Epithelial cell of prostate (primary cell): ENCODE results near the gene PRM3.

Experiments used
- DNase-seq: peaks from one replicate; pipeline ENCODE4 v3.0.0-alpha.2; 2011; ENCODE audit warnings: low read depth, low spot score
- H3K27ac ChIP-seq: fragments of 450-650 bp; 2 replicates; pipeline ENCODE4 v1.5.1; 2017; ENCODE audit warnings: mild to moderate bottlenecking

The PRM3 gene

GRCh38 chr16:11289202-11289601, 15.8 kb upstream of the PRM3 start:
- DNase-seq, result no peak
- no peak overlapping the region for H3K27ac ChIP-seq

DNA sequence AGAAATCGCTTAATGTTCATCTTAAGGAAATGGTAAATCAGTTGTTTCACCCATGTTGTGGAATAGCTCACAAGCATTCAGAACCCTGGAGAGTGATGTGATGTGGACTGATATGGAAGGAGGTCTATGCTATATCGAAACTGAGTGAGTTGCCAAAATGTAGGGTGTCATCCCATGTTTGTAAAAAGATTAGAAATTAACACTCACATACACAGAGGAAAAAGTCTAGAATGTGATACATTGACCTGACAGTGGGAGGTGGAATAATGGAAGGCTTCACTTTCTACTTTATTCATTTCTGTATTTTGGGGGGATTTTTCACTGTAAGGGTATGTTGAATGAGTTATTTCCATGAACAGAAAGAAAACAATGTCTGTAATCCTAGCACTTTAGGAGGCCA, 12.4 kb upstream of the PRM3 start:
- DNase-seq, result no peak

GRCh38 chr16:11283820-11284248, 10.4 kb upstream of the PRM3 start:
- no peak overlapping the region for H3K27ac ChIP-seq
- DNase-seq, result no peak

More for the DNA sequence above, 12.4 kb upstream of the PRM3 start:
- no peak overlapping the region for H3K27ac ChIP-seq

DNA sequence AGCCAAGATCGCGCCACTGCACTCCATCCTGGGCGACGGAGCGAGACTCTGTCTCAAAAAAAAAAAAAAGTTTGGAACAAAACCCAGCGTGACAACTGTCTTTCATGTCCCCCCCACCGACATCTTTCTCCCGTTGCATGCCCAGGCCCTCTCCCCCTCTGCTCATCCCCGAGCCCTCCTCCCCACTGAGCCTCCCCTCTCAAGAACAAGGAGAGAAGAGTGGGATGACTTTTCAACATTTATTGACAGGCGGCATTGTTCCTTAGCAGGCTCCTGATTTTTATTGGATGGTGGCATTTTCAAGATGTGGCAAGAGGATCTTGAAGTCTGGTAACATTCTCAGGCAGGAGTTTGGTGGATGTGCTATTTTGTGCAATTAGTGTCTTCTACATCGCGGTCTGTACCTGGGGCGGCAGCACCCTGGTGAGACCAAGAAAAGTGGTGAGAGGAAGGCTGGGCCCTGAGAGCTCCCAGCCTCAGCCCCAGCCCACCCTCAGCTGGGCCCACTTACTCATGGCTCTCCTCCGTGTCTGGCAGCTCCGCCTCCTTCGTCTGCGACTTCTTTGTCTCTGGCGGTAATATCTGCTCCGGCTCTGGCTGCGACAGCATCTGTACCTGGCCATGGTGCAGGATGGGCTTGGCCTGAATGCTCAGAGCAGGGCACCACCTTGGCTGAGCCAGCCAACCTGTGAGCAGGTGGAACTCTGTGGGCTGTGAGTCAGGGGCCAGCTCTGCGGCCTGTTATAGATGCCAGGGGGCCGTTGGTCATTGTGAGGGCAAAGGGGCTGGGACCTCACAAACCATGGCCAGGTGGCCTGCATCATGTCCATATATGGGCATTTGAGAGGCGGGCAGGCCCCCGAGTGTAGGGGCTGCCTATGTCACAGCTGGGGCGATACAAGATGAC, 7.4 kb upstream of the PRM3 start, which contains the start of gene PRM1:
Gene PRM1 (minus strand): TSS at position 715 of the 907 bp plus-strand sequence. CDS start 92 bp downstream, at position 623.
- no peak within 1 kb of the TSS for H3K27ac ChIP-seq
- no peak for DNase-seq

- DNase-seq, result no peak
- no peak overlapping the region for H3K27ac ChIP-seq
These were observed 5.5 kb upstream of the PRM3 start for GRCh38 chr16:11278681-11279628.

DNA sequence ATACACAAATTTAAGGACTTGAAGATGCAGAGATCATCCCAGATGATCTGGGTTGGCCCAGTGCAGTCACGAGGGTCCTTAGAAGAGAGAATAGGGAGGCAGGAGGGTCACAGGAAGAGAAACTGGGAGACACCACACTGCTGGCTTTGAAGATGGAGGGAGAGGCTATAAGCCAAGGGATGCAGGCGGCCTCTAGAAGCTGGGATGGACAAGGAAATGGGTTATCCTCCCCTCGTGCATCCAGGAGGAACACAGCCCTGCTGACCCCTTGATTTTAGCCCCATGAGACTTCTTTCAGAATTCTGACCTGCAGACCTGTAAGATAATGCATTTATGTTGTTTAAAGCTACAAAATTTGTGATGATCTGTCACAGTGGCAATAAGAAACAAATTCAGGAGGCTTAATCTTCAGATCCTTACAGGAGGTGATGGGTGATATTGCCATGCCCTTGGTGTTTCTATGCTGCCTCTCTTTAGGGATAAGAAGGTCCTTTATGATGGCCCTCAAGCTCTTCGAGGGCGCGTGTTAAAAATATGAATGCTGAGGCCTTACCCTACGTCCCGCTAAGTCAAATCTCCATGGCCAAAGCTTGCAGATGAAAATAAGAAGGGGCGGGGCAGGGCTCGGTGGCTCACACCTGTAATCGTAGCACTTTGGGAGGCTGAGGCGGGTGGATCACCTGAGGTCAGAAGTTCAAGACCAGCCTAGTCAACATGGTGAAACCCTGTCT, 4.3 kb upstream of the PRM3 start:
- DNase-seq, result no peak
- no peak overlapping the region for H3K27ac ChIP-seq

DNA sequence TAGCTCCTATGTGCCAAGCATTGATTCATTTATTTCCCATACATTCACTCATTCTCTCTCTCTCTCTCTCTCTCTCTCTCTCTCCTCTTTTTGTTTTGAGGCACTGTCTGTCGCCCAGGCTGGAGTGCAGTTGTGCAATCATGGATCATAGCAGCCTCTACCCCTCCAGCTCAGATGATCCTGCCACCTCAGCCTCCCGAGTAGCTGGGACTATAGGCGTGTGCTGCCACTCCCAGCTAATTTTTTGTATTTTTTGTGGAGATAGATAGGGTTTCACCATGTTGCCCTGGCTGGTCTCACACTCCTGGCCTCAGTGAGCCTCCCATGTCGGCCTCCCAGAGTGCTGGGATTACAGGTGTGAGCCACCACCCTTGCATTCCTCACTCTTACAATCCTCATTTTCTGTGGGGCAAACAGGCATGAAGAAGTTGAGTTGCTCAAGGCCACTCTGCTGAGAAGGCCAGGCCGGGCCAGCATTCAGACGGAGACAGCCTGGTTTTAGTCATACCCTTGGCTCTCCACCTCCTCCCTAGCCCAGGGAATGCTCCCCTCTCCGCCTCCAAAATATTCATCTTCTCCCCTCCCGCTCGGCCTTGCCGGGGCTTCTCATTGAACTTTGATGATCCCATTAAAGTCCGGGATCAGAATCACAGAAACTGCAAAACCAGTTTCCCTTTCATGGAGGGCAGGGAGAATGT, 3.6 kb upstream of the PRM3 start:
- no peak for DNase-seq

GRCh38 chr16:11276143-11276895, 2.9 kb upstream of the PRM3 start, which contains the start of gene PRM2:
PRM2 (minus strand) TSS chr16:11276480; CDS start chr16:11276370, 110 bp downstream.
- no peak within 1 kb of the TSS for H3K27ac ChIP-seq
- DNase-seq, result no peak

More for the DNA sequence above, 3.6 kb upstream of the PRM3 start:
- H3K27ac ChIP-seq, result no peak overlapping the region

- DNase-seq, result no peak
These were observed 1.5 kb upstream of the PRM3 start for GRCh38 chr16:11274964-11275363.

GRCh38 chr16:11273721-11274324, 394 bp upstream of the PRM3 start:
- H3K27ac ChIP-seq, result no peak overlapping the region
- no peak for DNase-seq

More at GRCh38 chr16:11274964-11275363, 1.5 kb upstream of the PRM3 start:
- H3K27ac ChIP-seq, result no peak overlapping the region

DNA sequence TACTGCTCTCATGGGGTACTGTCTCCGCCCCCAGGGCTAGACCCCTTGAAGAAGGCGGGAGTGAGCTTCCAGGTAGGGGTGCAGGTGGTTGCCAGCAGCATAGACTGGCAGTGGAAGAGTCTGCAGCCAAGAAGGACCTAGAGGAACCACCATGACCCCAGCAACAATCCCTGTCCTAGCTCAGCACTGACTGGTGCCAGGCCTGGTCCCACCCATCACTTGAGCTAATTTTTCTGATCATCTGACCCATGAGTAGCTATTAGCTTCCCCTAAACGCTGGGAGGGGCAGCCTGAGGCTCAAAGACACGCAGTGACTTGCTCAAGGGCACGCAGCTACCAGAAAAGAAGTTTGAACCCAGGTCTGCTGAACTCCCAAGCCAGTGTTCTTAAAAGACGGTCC, 945 bp downstream of the PRM3 start:
- DNase-seq, result no peak

GRCh38 chr16:11271610-11272009, 1.8 kb downstream of the PRM3 start:
- no peak overlapping the region for H3K27ac ChIP-seq
- no peak for DNase-seq

More for the DNA sequence above, 945 bp downstream of the PRM3 start:
- H3K27ac ChIP-seq, result no peak overlapping the region

DNA sequence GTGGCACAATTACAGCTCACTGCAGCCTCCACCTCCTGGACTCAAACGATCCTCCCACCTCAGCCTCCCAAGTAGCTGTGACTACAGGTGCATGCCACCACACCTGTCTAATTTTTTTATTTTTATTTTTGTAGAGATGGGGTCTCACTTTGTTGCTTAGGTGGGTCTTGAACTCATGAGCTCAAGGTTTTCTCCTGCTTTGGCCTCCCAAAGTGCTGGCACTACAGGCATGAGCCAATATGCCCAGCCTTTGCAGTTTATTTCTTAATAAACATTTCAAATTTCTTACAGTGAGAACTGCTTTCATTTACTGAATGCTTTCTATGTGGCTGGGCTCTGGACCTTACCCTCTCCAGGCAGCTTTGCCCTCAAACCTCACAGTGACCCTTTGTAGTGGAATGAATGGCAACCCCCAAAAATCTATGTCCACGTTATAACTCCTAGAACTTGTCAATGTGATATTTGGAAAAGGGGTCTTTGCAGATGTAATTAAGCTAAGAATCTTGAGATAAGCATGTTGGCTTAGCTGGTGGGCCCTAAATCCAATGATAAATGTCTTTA, 2.7 kb downstream of the PRM3 start:
- H3K27ac ChIP-seq, result no peak overlapping the region
- no peak for DNase-seq

DNA sequence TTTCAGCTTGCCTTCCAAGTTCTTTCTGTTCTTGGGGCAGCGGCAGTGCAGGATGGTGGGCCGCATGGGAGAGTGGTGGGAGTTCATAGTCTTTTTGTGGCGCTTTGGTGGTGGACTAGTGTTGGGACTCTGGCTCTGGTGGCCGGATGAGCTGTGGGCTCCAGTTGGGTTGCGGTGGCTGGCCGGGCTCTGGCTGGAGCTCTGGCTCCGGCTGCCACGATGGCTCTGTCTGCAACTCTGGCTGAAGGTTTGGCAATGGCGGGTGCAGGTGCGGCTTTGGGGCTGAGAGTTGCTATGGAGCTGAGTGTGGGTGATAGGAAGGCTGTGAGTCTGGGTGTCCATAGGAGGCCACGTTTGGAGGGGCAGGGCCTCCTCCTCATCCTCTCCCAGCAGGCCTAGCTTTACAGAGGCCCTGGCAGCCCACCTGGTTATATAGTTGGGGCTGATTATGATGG, 4.5 kb downstream of the PRM3 start, which contains the start of gene TNP2:
Gene TNP2 (minus strand): TSS at position 405 of the 455 bp plus-strand sequence. CDS start 63 bp downstream, at position 342.
- no peak for DNase-seq
- no peak within 1 kb of the TSS for H3K27ac ChIP-seq

DNA sequence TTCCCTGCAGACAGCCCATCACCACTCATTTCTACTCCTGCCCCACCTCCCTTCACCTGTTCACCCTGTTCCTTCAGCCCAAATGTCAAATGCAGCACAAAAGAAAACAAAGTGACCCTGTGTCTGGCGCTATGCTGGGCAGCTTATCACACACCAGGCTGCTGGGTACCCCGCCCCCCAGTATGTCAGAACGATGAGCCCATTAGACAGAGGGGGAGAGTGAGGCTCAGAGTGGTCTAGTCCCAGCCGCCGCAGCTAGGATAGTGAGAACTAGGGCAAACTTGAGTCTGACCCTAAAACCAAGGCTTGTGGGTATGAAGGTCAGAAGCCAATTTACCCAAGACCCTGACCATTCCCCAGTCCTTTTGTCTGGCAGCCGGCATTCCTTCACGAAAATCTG, 8.3 kb downstream of the PRM3 start:
- DNase-seq, result no peak
- H3K27ac ChIP-seq, result no peak overlapping the region

DNA sequence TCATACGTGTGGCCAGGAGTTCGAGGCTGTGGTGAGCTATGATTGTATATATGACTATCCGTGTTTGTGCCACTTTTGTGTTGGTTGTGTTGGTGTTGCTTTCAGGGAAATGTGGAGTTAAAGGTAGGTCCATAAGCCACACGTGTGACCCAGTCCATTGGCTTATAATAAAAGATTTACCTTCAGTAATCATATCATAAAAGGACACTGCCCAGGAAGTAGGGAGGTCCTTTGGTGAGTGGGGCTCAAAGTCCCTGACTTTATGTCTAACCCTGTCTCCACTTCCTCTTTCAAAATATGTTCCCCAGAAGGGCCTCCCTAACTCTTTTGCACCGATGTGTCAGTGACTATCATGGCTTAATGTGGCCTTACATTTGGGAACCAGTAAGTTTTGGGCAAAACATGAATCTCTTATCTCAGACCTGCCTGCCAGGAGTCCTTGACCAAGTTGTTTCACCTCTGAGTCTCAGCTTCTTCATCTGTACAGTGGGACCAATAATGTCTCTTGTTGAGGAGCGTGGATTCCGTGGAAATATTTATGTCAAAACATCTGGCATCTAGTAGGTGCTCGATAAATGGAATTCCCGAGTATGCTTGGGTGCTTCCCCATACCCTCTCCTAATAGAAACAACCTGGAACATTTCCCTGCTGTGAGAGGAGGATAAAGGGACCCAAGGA, 9.1 kb downstream of the PRM3 start:
- no peak for DNase-seq
- no peak overlapping the region for H3K27ac ChIP-seq

GRCh38 chr16:11263737-11264136, 9.7 kb downstream of the PRM3 start:
- DNase-seq, result no peak
- no peak overlapping the region for H3K27ac ChIP-seq
